ENCODE results near the gene KIF22.

GRCh38 chr16:29824589-29825144, 34.1 kb downstream of the KIF22 start:
- no peak for TF ChIP-seq CTCF (conservative IDR thresholded peaks at IDR 0.05; ENCODE audit: low read depth, low read length)
- TF ChIP-seq EZH2 (IDR thresholded peaks at IDR 0.05; ENCODE audit: low read length, unreplicated experiment): no peak
- no peak for TF ChIP-seq EZH2phosphoT487 (IDR thresholded peaks at IDR 0.05; ENCODE audit: borderline replicate concordance, low read length)

All from PC-3 (cell line).